GM18498 (cell line): ENCODE data around the gene COLEC12.

Source experiments
- ATAC-seq: cut with Tn5 transposase; IDR thresholded peaks from one replicate; pipeline ENCODE4 v1.9.1; 2021; ENCODE audit warnings: mild to moderate bottlenecking, moderate library complexity; ENCODE audit not compliant: unreplicated experiment

COLEC12 gene

DNA sequence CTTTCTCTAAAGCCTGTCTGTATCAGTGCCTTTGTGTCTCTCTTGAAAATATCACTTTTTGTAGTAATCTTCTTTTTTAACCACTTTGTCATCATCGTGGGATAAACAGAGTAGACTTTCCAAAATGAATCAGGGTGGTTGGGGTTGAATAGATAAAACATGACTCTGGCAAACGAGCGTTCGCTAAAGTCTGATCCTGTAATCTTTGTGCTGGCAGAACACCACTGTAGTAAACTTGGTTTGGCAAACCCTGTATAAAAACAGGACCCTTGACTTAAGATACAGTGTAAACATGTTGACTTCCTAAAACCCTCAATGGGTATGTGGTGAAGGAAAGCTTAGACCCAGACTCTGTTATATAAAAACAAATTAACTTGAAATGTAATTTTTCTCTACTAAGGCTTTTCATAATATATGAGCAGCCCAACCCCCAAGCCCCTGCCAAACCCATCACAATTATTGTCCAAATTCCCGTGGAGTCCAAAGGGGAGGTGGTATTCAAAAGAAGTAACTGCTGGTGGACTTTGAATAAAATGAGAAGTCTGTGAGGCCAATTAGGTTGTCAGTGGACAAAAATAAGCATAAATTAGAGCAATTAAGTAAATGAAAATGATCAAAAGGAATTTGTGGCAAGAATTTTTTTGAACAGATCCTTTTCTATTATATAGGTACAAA lies 52.2 kb downstream of the COLEC12 start:
- no peak for ATAC-seq

- no peak for ATAC-seq
Observed at GRCh38 chr18:446941-447560, 53.5 kb downstream of the COLEC12 start.

- no peak for ATAC-seq
Observed at GRCh38 chr18:445055-445454, 55.4 kb downstream of the COLEC12 start.

- no peak for ATAC-seq
Observed at GRCh38 chr18:438571-438970, 61.9 kb downstream of the COLEC12 start.

DNA sequence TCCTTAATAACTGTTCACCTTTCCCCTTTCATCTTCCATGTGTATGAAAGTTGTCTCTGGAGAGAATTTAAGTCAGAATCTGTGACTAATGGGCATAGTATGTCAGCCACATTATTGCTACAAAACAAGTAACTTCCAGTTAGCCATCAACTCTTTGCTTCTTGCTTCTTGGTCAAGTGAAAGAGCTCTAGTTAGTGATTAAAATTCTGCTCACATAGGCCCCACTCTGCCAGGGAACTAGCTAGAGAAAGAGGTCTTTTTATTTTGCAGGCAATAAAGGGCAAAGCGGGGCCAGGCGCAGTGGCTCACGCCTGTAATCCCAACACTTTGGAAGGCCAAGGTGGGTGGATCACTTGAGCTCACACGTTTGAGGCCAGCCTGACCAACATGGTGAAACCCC lies 64.6 kb downstream of the COLEC12 start:
- no peak for ATAC-seq

GRCh38 chr18:434410-434809 lies 66.1 kb downstream of the COLEC12 start:
- ATAC-seq, result no peak

- ATAC-seq, result no peak
Observed at GRCh38 chr18:433960-434359, 66.5 kb downstream of the COLEC12 start.

DNA sequence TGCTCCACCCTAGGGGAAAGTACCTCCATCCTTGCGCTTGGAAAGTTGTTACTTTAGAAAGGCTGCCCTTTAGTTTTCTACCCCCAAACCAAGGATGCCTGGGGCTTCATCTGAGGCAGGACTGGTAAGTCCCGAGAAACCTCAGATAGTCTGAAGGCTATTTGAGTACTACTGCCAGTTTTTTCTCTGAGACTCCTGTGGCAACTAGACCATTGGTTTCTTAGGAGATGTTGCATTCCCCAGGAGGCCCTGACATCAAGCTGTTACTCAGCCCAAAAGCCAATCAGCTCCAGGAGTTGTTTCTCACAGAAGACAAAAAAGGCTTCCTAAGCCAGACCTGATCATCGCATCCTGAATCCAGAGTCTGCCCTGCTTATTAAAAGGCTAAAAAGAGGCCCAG lies 67.2 kb downstream of the COLEC12 start:
- ATAC-seq, result no peak

- no peak for ATAC-seq
Observed at GRCh38 chr18:432791-433190, 67.7 kb downstream of the COLEC12 start.

- no peak for ATAC-seq
Observed at GRCh38 chr18:429030-429429, 71.5 kb downstream of the COLEC12 start.

GRCh38 chr18:427005-427404 lies 73.5 kb downstream of the COLEC12 start:
- no peak for ATAC-seq

GRCh38 chr18:425106-425745 lies 75.3 kb downstream of the COLEC12 start:
- ATAC-seq, result no peak

GRCh38 chr18:424668-425067 lies 75.8 kb downstream of the COLEC12 start:
- ATAC-seq, result no peak

- ATAC-seq, result no peak
Observed at GRCh38 chr18:424071-424661, 76.3 kb downstream of the COLEC12 start.

DNA sequence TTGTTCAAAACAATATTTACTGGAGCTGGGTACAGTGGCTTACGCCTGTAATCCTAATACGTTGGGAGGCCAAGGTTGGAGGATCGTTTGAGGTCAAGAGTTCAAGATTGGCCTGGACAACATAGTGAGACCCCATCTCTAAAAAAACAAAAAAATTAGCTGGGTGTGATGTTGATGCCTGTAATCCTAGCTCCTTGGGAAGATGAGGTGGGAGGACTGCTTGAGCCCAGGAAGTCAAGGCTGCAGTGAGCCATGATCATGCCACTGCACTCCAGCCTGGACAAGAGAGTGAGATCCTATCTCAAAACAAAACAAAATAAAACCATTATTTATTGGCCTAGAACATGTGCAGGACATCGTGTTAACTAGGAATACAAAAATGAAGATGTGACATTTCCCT lies 77.5 kb downstream of the COLEC12 start:
- ATAC-seq, result no peak

- ATAC-seq, result no peak
Observed at GRCh38 chr18:421247-422155, 79.0 kb downstream of the COLEC12 start.

DNA sequence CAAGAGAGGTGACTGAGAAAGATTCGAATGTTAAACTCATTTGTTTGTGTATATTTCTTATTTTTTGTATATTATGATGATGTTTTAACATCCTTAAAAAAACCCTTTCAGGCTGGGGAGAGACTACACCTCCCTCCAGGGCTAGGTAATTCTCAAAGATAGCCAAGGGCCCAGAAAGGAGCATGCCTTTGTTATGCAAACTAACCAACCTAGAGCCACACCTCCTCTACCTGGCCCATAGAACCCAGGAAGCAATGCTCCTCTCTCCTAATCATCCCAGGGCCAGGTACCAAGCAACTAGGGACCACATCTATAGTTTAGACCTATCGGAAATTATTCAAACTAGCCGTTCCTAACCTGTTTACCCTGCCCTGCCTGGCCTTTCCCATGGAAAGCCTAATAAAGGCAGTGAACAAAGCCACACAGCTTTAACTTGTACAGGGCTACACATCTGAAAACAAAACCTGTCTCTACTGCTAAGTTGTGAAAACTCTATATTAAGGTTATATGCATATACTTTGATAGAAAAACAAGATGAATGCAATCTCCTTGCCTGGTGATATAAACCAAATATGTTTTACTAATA lies 79.7 kb downstream of the COLEC12 start:
- ATAC-seq, result no peak

GRCh38 chr18:419541-420175 lies 80.8 kb downstream of the COLEC12 start:
- no peak for ATAC-seq

- no peak for ATAC-seq
Observed at GRCh38 chr18:417495-417894, 83.0 kb downstream of the COLEC12 start.

- ATAC-seq, result no peak
Observed at GRCh38 chr18:416930-417329, 83.6 kb downstream of the COLEC12 start.
